ENCODE measurements around the gene DPYD.

- TF ChIP-seq TAF1 (IDR thresholded peaks at IDR 0.05; ENCODE audit: borderline replicate concordance, low read depth, low read length) (no peak), MEF2A (IDR thresholded peaks at IDR 0.05; ENCODE audit: borderline replicate concordance, low read depth) (no peak), EP300 (IDR thresholded peaks at IDR 0.05; ENCODE audit: borderline replicate concordance in 1 of 2, low read depth in 1 of 2, low read length in 1 of 2) (no peak)
Observed at GRCh38 chr1:97207868-97208267, 713.0 kb downstream of the DPYD start.
